H1 (cell line): ENCODE measurements around the gene GRM7. TPM values are rescaled to one million over a fixed set of nuclear protein-coding genes. Genes with fewer than 3 reads are reported as not detected.

Source experiments
- E2F6 ChIP-seq: IDR thresholded peaks from 2 replicates; pipeline ENCODE4 v1.6.1; 2012; ENCODE audit warnings: inconsistent platforms
- SUZ12 ChIP-seq: fragments of 200-600 bp; sonication (generic); IDR thresholded peaks from 2 replicates; pipeline ENCODE4 v1.6.1; 2012; ENCODE audit warnings: mild to moderate bottlenecking, inconsistent platforms, low read length, moderate library complexity, mixed read lengths
- polyA plus RNA-seq, 7 experiments: library from polyadenylated mRNA; depleted of rRNA in 3 of 7; stranded (reverse) in 5 of 7; unstranded in 2 of 7; fragments of >200 nt in 5 of 7; fragments of 200-250 nt in 2 of 7; gene quantifications; 1 replicate in 5 of 7; 2 replicates in 1 of 7; 4 replicates in 1 of 7; pipeline versions ENCODE4 v1.2.1 to v1.2.3, GENCODE V29; 2011 to 2013; ENCODE audit warnings: missing spikeins in 2 of 7, mixed read lengths in 2 of 7
- total RNA-seq: library from RNA; stranded (reverse); fragmentation: NEBNext Ultra II Directional; extraction: Animal tissue kit (Norgen Biotek cat#: 25700); gene quantifications from 2 replicates; pipeline ENCODE4 v1.2.1, GENCODE V29; 2021

Gene GRM7
- total and polyA plus RNA-seq, 2 of the 8 experiments (the other 6 are each of a cell fraction or from before 2014, with no cell fraction given) = 0.17 to 0.24 TPM

DNA sequence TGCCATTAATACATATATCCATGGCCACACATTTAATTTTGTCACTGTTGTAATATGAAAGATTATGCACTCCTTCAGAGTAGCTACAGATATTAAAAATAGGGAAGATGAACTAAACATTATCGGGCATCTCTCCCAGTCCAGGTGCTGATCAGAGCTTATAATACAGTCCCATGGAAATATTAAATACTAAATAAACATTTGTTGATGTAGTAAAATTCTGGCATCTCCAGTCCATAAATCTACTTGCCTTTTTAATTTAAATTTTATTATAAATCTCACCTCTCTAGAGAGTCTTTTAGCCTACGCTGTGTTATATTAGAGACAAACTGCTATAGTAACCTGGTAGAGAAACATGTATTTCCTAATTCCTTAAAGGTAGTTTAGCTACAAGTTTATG, 297.6 kb downstream of the GRM7 start (continued):
- TF ChIP-seq E2F6 = no peak
- no peak for TF ChIP-seq SUZ12
